ENCODE results near the gene NME7. TPM values are rescaled to one million over a fixed set of nuclear protein-coding genes. Genes with fewer than 3 reads are reported as not detected.
A peak's percentile ranks its signal among the peaks of the same experiment; 100 is the strongest.
"Not testable (repeated sequence)": the region's sequence is repeated elsewhere in the genome, so short reads cannot be mapped to it uniquely, and the experiment has no call there.

Gene NME7
- total and polyA plus RNA-seq, 10 donors = 4.0 to 22.0 (median 9.7) TPM

- Histone ChIP-seq H3K36me3 (no peaks in the 10 kb centered on the region), H3K27ac (no peak overlapping the region), H3K9me3 (peaks cover 0 to 8% (median 0%) of the 10 kb centered on the region in 8 donors), H3K4me1 (peaks cover 0 to 11% (median 0%) of the 10 kb centered on the region in 6 donors), H3K4me3 (no peak overlapping the region), H3K27me3 (replicated peaks in 1 of 7) (no peaks in the 10 kb centered on the region)
- TF ChIP-seq CTCF (IDR thresholded peaks at IDR 0.05 in 8 of 11, conservative IDR thresholded peaks at IDR 0.05 in 3 of 11) = peak; percentile 68 to 87 (median 77)
- no peak for TF ChIP-seq POLR2A (IDR thresholded peaks at IDR 0.05)
- intact Hi-C loops (cut with DNase I; ENCODE audit: low total_unique reads) = loop anchor here (5.0 kb wide), 2 partner anchors 746 to 1006 kb away; no protein-coding TSS in a partner anchor
- 47 to 54% (median 50%) methylated on average over 5 of the region's 5 CpGs for WGBS, 5 donors
- DNase-seq = no peak
These were observed 19.1 kb downstream of the NME7 start for GRCh38 chr1:169348383-169349036.

GRCh38 chr1:169347688-169348382 is 19.8 kb downstream of the NME7 start:
- WGBS, 5 donors = 67 to 83% (median 75%) methylated on average over 2 of the region's 2 CpGs
- TF ChIP-seq POLR2AphosphoS5 (IDR thresholded peaks at IDR 0.05) (no peak), POLR2A (IDR thresholded peaks at IDR 0.05) (no peak), CTCF (IDR thresholded peaks at IDR 0.05 in 8 of 11, conservative IDR thresholded peaks at IDR 0.05 in 3 of 11) (no peak)
- Histone ChIP-seq H3K27ac (no peak overlapping the region), H3K4me1 (peaks cover 0 to 11% (median 0%) of the 10 kb centered on the region in 6 donors), H3K27me3 (replicated peaks in 1 of 7) (no peaks in the 10 kb centered on the region), H3K36me3 (no peaks in the 10 kb centered on the region), H3K4me3 (no peak overlapping the region), H3K9me3 (peaks cover 0 to 2% (median 0%) of the 10 kb centered on the region in 8 donors)
- no peak for DNase-seq
- intact Hi-C loops (cut with DNase I; ENCODE audit: low total_unique reads) = loop anchor here (5.0 kb wide), 2 partner anchors 746 to 1006 kb away; no protein-coding TSS in a partner anchor

GRCh38 chr1:169346036-169346589 is 21.5 kb downstream of the NME7 start:
- Histone ChIP-seq H3K27ac (no peak overlapping the region), H3K9me3 (no peaks in the 10 kb centered on the region), H3K4me1 (peaks cover 0 to 11% (median 0%) of the 10 kb centered on the region in 6 donors), H3K36me3 (no peaks in the 10 kb centered on the region), H3K4me3 (no peak overlapping the region), H3K27me3 (replicated peaks in 1 of 7) (no peaks in the 10 kb centered on the region)
- WGBS, 5 donors = 91 to 96% (median 96%) methylated on average over 3 of the region's 3 CpGs
- TF ChIP-seq CTCF (IDR thresholded peaks at IDR 0.05 in 8 of 11, conservative IDR thresholded peaks at IDR 0.05 in 3 of 11) (no peak), POLR2A (IDR thresholded peaks at IDR 0.05) (no peak), POLR2AphosphoS5 (IDR thresholded peaks at IDR 0.05) (no peak)
- no peak for DNase-seq
- intact Hi-C loops (cut with DNase I; ENCODE audit: low total_unique reads) = loop anchor here (5.0 kb wide), 2 partner anchors 744 to 1004 kb away; no protein-coding TSS in a partner anchor

GRCh38 chr1:169345511-169345910 is 22.1 kb downstream of the NME7 start:
- H3K36me3 ChIP-seq = no peaks in the 10 kb centered on the region
- intact Hi-C loops (cut with DNase I; ENCODE audit: low total_unique reads) = loop anchor here (5.0 kb wide), 2 partner anchors 743 to 1003 kb away; no protein-coding TSS in a partner anchor
- WGBS, 5 donors = 93 to 100% (median 98%) methylated on average over 1 of the region's 1 CpG
- no peaks in the 10 kb centered on the region for H3K9me3 ChIP-seq
- no peak overlapping the region for H3K27ac ChIP-seq
- no peaks in the 10 kb centered on the region for H3K27me3 ChIP-seq (replicated peaks in 1 of 7)
- DNase-seq = no peak
- no peak overlapping the region for H3K4me3 ChIP-seq
- TF ChIP-seq CTCF (IDR thresholded peaks at IDR 0.05 in 8 of 11, conservative IDR thresholded peaks at IDR 0.05 in 3 of 11) (no peak), POLR2AphosphoS5 (IDR thresholded peaks at IDR 0.05) (no peak), POLR2A (IDR thresholded peaks at IDR 0.05) (no peak)
- peaks cover 0 to 11% (median 0%) of the 10 kb centered on the region in 6 donors for H3K4me1 ChIP-seq

GRCh38 chr1:169342096-169342495 is 25.5 kb downstream of the NME7 start:
- WGBS, 5 donors = 63 to 78% (median 71%) methylated on average over 3 of the region's 3 CpGs
- intact Hi-C loops (cut with DNase I; ENCODE audit: low total_unique reads); H3K36me3 ChIP-seq; H3K27me3 ChIP-seq (replicated peaks in 1 of 7); DNase-seq; H3K9me3 ChIP-seq; H3K4me1 ChIP-seq; H3K4me3 ChIP-seq; H3K27ac ChIP-seq: not testable (repeated sequence)
